H1 (cell line): ENCODE results near the gene MGLL. TPM values are rescaled to one million over a fixed set of nuclear protein-coding genes. Genes with fewer than 3 reads are reported as not detected.

Source experiments
- CTCF ChIA-PET: fragments of 300-600 bp; sonication (Branson Sonifier 250); formaldehyde crosslinking; loops from one replicate; lab custom pipeline; 2021; ENCODE audit not compliant: partially characterized antibody; lab: Charles Lee
- POLR2A ChIA-PET: fragments of 300-600 bp; sonication (Branson Sonifier 250); formaldehyde crosslinking; loops from one replicate; lab custom pipeline; 2021; ENCODE audit warnings: inconsistent platforms; ENCODE audit not compliant: partially characterized antibody; lab: Charles Lee
- DNase-seq, 2 experiments: peaks; one replicate each; pipeline versions ENCODE4 v3.0.0 to v3.0.0-alpha.2; 2010 to 2022; ENCODE audit warnings: low spot score in 2 of 2, low read depth in 1 of 2, mixed read lengths in 1 of 2
- FAIRE-seq: peaks from 2 replicates; lab custom pipeline; 2011; peaks lifted over from hg19 to GRCh38; lab: Jason Lieb, UNC
- H2AFZ ChIP-seq: 2 replicates; pipeline ENCODE4 v1.8.1; 2012; ENCODE audit warnings: low read length, inconsistent platforms
- H2AK5ac ChIP-seq: 2 replicates; pipeline ENCODE4 v1.6.1; 2013; ENCODE audit warnings: low read depth, low read length
- H2BK120ac ChIP-seq: replicated peaks from 2 replicates; pipeline ENCODE3; 2013; ENCODE audit warnings: low read depth, low read length, inconsistent platforms
- H2BK12ac ChIP-seq: 2 replicates; pipeline ENCODE4 v1.6.1; 2013; ENCODE audit warnings: low read depth, low read length
- H2BK15ac ChIP-seq: 2 replicates; pipeline ENCODE4 v1.6.1; 2013; ENCODE audit warnings: low read length
- H2BK20ac ChIP-seq: 2 replicates; pipeline ENCODE4 v1.6.1; 2013; ENCODE audit warnings: low read length
- H2BK5ac ChIP-seq: 2 replicates; pipeline ENCODE4 v1.6.1; 2013; ENCODE audit warnings: low read depth, low read length
- H3K14ac ChIP-seq: 2 replicates; pipeline ENCODE4 v1.6.1; 2013; ENCODE audit warnings: inconsistent platforms; ENCODE audit not compliant: insufficient read length
- H3K18ac ChIP-seq: 2 replicates; pipeline ENCODE4 v1.6.1; 2013; ENCODE audit warnings: low read length; ENCODE audit errors: extremely low read depth
- H3K23ac ChIP-seq: 2 replicates; pipeline ENCODE4 v1.6.1; 2013; ENCODE audit warnings: inconsistent platforms; ENCODE audit not compliant: insufficient read length
- H3K23me2 ChIP-seq: 2 replicates; pipeline ENCODE4 v1.6.1; 2013; ENCODE audit warnings: low read depth, low read length
- H3K27ac ChIP-seq: 2 replicates; pipeline ENCODE4 v1.6.1; 2011; ENCODE audit warnings: low read depth, low read length, inconsistent platforms
- H3K27me3 ChIP-seq, 4 experiments: replicated peaks in 1 of 4; 1 replicate in 1 of 4; 2 replicates in 3 of 4; pipeline versions ENCODE4 v1.6.1 to v1.8.1; 2011 to 2013; ENCODE audit warnings: low read length in 3 of 4, mild to moderate bottlenecking in 3 of 4, inconsistent platforms in 2 of 4, mixed read lengths in 2 of 4, moderate library complexity in 1 of 4; ENCODE audit not compliant: control insufficient read depth in 3 of 4, insufficient read depth in 3 of 4; ENCODE audit errors: extremely low read depth in 1 of 4
- H3K36me3 ChIP-seq, 4 experiments: 2 replicates each; pipeline versions ENCODE4 v1.6.1 to v1.8.1; 2011 to 2013; ENCODE audit warnings: mild to moderate bottlenecking in 4 of 4, low read length in 3 of 4, moderate library complexity in 2 of 4, control low read depth in 1 of 4, inconsistent platforms in 1 of 4; ENCODE audit not compliant: insufficient read depth in 4 of 4, control insufficient read depth in 2 of 4
- H3K4ac ChIP-seq: replicated peaks from 2 replicates; pipeline ENCODE3; 2013; ENCODE audit warnings: low read length, low read depth, mixed read lengths, inconsistent platforms; ENCODE audit not compliant: insufficient read length
- H3K4me1 ChIP-seq, 4 experiments: replicated peaks in 1 of 4; 1 replicate in 1 of 4; 2 replicates in 3 of 4; pipeline versions ENCODE4 v1.6.1 to v1.8.1; 2011 to 2013; ENCODE audit warnings: low read length in 3 of 4, inconsistent platforms in 2 of 4, mixed read lengths in 1 of 4; ENCODE audit not compliant: insufficient read depth in 4 of 4, control insufficient read depth in 3 of 4
- H3K4me2 ChIP-seq, 2 experiments: 2 replicates each; pipeline versions ENCODE4 v1.6.1 to v1.8.1; 2011 to 2013; ENCODE audit warnings: low read depth in 2 of 2, low read length in 2 of 2, control low read depth in 1 of 2, inconsistent platforms in 1 of 2, mild to moderate bottlenecking in 1 of 2; ENCODE audit not compliant: insufficient read depth in 1 of 2
- H3K4me3 ChIP-seq, 4 experiments: fragments of 200-600, 300-600 bp in 1 of 4; sonication (generic), shearing (Covaris generic), sonication (Bioruptor Twin) in 1 of 4; 2 replicates each; pipeline versions ENCODE4 v1.5.1 to v1.8.1; 2011 to 2016; ENCODE audit warnings: low read length in 4 of 4, low read depth in 3 of 4, control low read depth in 2 of 4, inconsistent platforms in 2 of 4, mild to moderate bottlenecking in 2 of 4, mixed read lengths in 1 of 4, moderate library complexity in 1 of 4; ENCODE audit not compliant: insufficient read depth in 2 of 4; ENCODE audit errors: extremely low read depth in 1 of 4
- H3K56ac ChIP-seq: replicated peaks from 2 replicates; pipeline ENCODE3; 2013; ENCODE audit warnings: low read depth, mild to moderate bottlenecking, mixed read lengths, low read length, inconsistent platforms; ENCODE audit not compliant: insufficient read length
- H3K79me1 ChIP-seq: 2 replicates; pipeline ENCODE4 v1.6.1; 2013; ENCODE audit warnings: low read depth, low read length, control low read depth
- H3K79me2 ChIP-seq, 2 experiments: 2 replicates each; pipeline versions ENCODE4 v1.6.1 to v1.8.1; 2012 to 2013; ENCODE audit warnings: low read length in 2 of 2, mild to moderate bottlenecking in 2 of 2, inconsistent platforms in 1 of 2; ENCODE audit not compliant: insufficient read depth in 2 of 2, control insufficient read depth in 1 of 2
- H3K9ac ChIP-seq, 4 experiments: replicated peaks in 1 of 4; 1 replicate in 1 of 4; 2 replicates in 3 of 4; pipeline versions ENCODE4 v1.6.1 to v1.8.1; 2011 to 2013; ENCODE audit warnings: low read depth in 3 of 4, low read length in 3 of 4, control low read depth in 2 of 4, mild to moderate bottlenecking in 2 of 4, moderate library complexity in 2 of 4, inconsistent platforms in 1 of 4; ENCODE audit errors: extremely low read depth in 1 of 4
- H3K9me3 ChIP-seq, 2 experiments: 2 replicates each; pipeline versions ENCODE4 v1.6.1 to v1.8.1; 2012 to 2013; ENCODE audit warnings: mild to moderate bottlenecking in 2 of 2, moderate library complexity in 2 of 2, control low read depth in 1 of 2, inconsistent platforms in 1 of 2, low read depth in 1 of 2, low read length in 1 of 2, mixed read lengths in 1 of 2; ENCODE audit not compliant: insufficient read depth in 2 of 2
- H4K20me1 ChIP-seq, 2 experiments: replicated peaks in 1 of 2; 2 replicates each; pipeline versions ENCODE3 to v1.8.1; 2011 to 2013; ENCODE audit warnings: inconsistent platforms in 2 of 2, low read length in 2 of 2, mild to moderate bottlenecking in 1 of 2; ENCODE audit not compliant: insufficient read depth in 2 of 2, control insufficient read depth in 1 of 2
- H4K5ac ChIP-seq: 2 replicates; pipeline ENCODE4 v1.6.1; 2013; ENCODE audit warnings: low read length, low read depth, mixed read lengths, inconsistent platforms; ENCODE audit not compliant: insufficient read length
- H4K8ac ChIP-seq: 2 replicates; pipeline ENCODE4 v1.8.0; 2013; ENCODE audit warnings: mild to moderate bottlenecking, moderate library complexity, low read length, inconsistent platforms; ENCODE audit not compliant: insufficient read depth; ENCODE audit errors: extremely low read depth
- H4K91ac ChIP-seq: replicated peaks from 2 replicates; pipeline ENCODE3; 2013; ENCODE audit warnings: low read length, mixed read lengths, inconsistent platforms; ENCODE audit not compliant: insufficient read length
- WGBS, 2 experiments: shearing (Covaris generic) in 1 of 2; methylation state at CpG; one replicate each; pipeline versions ENCODE4 v1.1.6 to v1.1.7; 2013 to 2015; ENCODE audit warnings: low lambda C conversion rate in 2 of 2, mixed read lengths in 2 of 2, inconsistent platforms in 1 of 2, low coverage in 1 of 2, missing lambda C conversion rate in 1 of 2; ENCODE audit not compliant: insufficient replicate concordance in 2 of 2, insufficient coverage in 1 of 2, insufficient read length in 1 of 2; ENCODE audit errors: extremely low coverage in 1 of 2, missing lambda C conversion rate in 1 of 2; 5-methylcytosine and 5-hydroxymethylcytosine counted together
- polyA plus RNA-seq, 7 experiments: library from polyadenylated mRNA; depleted of rRNA in 3 of 7; stranded (reverse) in 5 of 7; unstranded in 2 of 7; fragments of >200 nt in 5 of 7; fragments of 200-250 nt in 2 of 7; gene quantifications; 1 replicate in 5 of 7; 2 replicates in 1 of 7; 4 replicates in 1 of 7; pipeline versions ENCODE4 v1.2.1 to v1.2.3, GENCODE V29; 2011 to 2013; ENCODE audit warnings: missing spikeins in 2 of 7, mixed read lengths in 2 of 7
- total RNA-seq: library from RNA; stranded (reverse); fragmentation: NEBNext Ultra II Directional; extraction: Animal tissue kit (Norgen Biotek cat#: 25700); gene quantifications from 2 replicates; pipeline ENCODE4 v1.2.1, GENCODE V29; 2021

The MGLL gene
- total and polyA plus RNA-seq, 2 of the 8 experiments (the other 6 are each of a cell fraction or from before 2014, with no cell fraction given), result 0.05 to 0.34 TPM

DNA sequence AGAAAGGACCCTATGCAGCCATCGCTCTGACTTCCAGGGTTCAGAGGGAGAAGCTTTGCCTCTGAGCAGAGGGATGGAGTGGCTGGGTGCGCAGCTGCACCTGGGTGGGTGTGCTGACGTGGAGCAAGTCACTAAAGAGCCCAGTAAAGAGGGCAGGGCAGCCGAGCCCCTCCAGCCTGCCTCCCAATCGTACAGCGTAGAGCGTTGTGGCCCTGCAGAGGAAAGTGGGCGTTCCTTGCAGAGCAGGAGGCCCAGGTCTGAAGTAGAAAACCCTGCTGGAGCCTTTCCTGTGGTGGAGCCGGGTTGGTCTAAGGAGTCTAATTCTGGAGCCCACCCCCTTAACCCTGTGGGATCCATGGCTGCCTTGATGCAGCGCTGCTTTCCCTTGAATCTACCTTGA lies 88.5 kb downstream of the MGLL start:
- Histone ChIP-seq H2AK5ac (no peak overlapping the region; the same call in 1 of the 2 replicates), H3K23me2 (no peaks in the 10 kb centered on the region), H4K91ac (no peak overlapping the region), H3K9me3 (no peaks in the 10 kb centered on the region), H3K4me3 (no peak overlapping the region), H2BK20ac (no peak overlapping the region), H3K79me1 (no peaks in the 10 kb centered on the region), H3K4ac (no peak overlapping the region), H3K23ac (no peak overlapping the region), H4K5ac (no peak overlapping the region), H3K27me3 (peaks cover 0 to 2% (median 0%) of the 10 kb centered on the region in 4 experiments; a peak in 3 of 7 replicates), H3K9ac (no peak overlapping the region), H3K18ac (no peak overlapping the region), H4K8ac (no peak overlapping the region; the same call in 1 of the 2 replicates), H2BK120ac (no peak overlapping the region), H2BK12ac (no peak overlapping the region), H3K79me2 (no peaks in the 10 kb centered on the region), H3K4me2 (no peak overlapping the region), H3K36me3 (no peaks in the 10 kb centered on the region; a peak in 1 of 8 replicates), H2BK5ac (no peak overlapping the region), H3K56ac (no peak overlapping the region), H3K4me1 (peaks cover 0 to 15% (median 9%) of the 10 kb centered on the region in 4 experiments; a peak in 5 of 7 replicates), H2BK15ac (no peak overlapping the region), H4K20me1 (no peaks in the 10 kb centered on the region), H3K27ac (no peak overlapping the region), H2AFZ (no peak overlapping the region), H3K14ac (no peak overlapping the region)
- FAIRE-seq, result no peak
- ChIA-PET POLR2A (no interaction called here), CTCF (no interaction called here)
- 87% methylated on average over 10 of the region's 10 CpGs; no CpG with 5 or more reads in 1 of the 2 experiments for WGBS, 2 experiments
- no peak for DNase-seq
